ENCODE data around the gene BOK.
"Not testable (repeated sequence)": the region's sequence is repeated elsewhere in the genome, so short reads cannot be mapped to it uniquely, and the experiment has no call there.

BOK gene

DNA sequence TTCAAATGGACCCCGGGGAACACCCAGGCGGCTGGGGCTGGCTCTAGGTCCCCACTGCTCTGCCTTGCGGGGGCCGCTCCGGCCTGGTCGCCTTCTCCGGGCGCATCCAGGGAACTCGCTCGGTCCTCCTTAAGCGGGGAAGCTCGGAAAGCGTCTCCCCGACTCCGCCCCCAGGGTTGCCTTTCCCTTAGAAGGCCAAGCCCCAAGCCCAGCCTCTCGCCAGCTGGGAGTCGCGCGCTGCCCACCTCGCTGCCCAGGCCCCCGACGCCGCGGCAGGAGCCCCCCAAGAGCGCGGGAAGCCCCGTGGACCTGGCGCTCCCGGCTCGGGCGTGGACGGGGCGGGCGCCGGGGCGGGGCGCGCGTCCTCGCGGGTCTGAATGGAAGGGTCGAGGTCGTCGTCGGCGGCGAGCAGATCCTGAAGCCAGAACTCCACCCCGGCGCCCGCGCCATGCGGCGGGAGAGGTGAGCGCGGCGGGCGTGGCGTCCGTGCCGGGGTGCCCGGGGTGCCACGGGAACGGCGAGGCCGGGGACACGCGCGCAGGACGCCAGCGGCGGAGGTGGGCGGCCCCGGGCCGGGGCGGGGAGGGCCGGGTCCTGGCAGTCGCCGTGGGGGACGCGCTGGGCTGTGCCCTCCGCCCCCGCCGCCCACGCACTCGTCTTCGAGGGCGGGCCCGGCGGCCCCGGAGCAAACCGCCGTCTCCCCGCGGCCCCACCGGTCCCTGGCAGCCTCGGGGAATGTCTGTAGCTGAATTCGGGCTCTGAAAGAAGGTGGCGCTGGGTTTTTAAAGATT, at the start of gene BOK:
TSS of gene BOK (plus strand) at position 214 of the 791 bp plus-strand sequence. CDS start 739 bp downstream, outside the sequence.
- peak; percentile 90 for DNase-seq

DNA sequence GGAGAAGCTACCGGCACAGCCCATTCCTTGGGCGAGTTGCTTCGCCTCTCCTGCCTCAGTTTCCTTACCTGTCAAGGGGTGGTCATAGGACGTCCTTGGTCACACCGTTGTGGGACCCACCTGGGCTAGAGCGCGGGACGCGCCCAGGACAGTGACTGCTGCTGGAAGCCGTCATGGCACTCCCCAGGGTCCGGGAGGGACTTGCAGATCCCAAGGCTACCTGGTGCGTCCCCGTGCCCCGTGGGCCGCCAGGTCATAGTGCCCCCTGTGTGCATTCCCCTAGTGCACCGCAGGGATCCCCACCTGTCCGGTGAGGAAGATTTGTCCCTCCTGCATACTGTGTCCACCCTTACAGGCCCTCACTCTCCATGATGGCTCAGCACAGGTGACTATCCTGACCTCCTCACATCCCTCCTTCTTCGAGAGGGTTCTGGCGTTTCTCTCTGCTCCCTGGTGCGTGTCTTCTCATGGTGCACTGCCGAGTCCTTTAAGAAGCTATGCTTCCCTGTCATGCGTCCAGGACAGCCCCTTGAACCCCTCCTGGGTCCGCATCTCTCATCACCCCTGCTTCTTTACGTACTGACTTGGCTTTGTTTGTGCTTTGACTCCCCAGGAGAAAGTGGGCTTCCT, 49.3 kb upstream of the BOK start:
- no peak for DNase-seq

DNA sequence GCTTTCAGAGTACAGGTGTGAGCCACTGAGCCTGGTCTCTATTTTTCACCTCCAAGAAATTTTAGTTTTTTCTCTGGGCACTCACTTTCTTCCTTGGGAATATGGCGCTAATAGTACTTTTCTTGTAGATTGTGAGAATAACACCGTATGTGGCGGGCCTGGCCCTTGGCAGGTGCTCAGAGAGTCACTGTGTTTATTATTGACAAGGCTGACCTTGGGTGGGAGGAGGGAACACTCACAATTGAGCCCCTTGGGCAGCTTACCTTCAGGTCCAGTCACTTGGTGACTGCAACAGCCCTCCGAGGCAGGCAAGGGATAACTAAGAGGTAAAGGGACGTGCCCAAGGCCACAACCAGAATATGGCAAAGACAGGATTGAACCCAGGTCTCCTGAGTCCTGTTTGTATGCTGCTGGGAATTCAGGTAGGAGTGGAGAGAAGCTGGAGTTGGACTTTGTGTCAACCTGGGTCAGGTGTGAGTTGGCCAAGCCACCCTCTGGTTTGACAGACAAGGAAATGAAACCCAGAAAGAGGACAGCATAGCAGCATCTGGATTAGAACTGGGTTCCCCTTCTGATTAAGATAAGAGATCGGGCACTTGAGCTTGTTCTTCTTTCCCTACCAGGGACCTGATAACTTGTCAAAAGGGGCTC, 47.3 kb upstream of the BOK start:
- no peak for DNase-seq

DNA sequence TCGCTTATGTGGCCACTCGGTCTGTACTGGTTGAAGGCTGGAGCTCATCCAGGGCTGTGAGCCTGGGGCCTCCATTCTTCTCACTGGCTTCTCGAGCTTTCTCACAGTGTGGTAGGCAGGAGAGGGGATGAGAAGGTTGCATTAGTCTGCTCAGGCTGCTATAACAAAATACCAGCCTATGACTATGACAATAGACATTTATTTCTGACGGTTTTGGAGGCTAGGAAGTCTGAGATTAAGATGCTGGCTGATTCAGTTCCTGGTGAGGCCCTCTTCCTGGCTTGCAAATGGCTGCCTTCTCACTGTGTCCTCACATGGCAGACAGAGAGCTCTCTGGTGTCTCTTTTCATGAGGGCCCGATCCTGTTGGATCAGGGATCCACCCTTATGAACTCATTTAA, 44.0 kb upstream of the BOK start:
- DNase-seq = no peak

DNA sequence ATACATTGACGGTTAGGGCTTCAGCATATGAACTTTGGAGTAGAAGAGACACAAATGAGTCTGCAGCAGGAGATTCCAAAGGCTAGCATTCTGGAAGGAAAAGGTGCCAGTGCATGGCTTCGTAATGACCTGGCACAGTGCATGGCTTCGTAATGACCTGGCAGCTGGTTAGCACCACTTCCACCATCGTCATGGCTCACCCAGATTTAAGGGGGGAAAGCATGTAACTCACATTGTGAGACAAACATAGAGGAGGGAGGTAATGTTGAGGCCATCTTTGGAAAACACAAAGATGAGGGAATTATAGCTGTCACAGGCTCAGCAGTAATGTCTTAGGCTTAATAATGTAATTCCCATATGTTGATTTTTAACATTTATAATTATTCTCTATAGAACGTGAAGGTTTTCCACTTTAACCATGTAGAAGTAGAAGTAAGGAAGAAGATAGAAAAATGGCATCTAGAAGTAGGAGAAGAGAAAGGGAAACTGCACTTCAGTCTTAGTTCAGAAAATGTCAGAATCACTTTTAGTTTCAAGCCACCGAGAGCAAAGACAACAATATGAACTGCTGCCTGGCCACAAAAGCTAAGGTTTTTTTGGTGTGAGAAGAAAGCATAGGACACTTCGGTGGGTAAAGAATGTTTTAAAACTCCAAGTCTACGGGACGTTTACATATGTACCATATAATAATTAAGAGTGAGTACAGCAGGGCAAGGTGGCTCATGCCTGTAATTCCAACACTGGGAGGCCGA, 43.4 kb upstream of the BOK start:
- DNase-seq = no peak

DNA sequence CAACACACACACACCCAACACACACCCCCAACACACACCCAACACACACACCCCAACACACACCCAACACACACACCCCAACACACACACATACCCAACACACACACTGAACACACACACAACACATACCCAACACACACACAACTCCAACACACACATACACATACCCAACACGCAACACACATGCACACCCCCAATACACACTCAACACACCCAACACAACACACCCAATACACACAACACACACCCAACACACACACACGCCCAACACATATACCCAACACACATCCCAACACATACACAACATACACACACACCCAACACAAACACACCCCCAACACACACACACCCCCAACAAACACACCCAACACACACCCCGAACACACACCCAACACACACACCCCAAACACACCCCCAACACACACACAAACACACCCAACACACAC, 42.0 kb upstream of the BOK start:
- no peak for DNase-seq

DNA sequence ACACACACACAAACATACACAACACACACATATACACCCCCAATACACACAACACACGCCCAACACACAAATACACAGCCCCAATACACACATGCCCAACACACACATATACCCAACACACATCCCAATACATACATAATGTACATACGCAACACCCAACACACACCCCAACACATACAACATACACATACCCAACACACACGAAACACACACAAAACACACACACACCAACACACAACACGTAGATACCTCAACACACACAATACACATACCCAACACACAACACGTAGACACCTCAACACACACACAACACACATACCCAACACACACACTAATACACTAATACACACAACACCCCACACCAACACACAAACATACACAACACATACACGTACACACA, 41.2 kb upstream of the BOK start:
- DNase-seq = no peak

DNA sequence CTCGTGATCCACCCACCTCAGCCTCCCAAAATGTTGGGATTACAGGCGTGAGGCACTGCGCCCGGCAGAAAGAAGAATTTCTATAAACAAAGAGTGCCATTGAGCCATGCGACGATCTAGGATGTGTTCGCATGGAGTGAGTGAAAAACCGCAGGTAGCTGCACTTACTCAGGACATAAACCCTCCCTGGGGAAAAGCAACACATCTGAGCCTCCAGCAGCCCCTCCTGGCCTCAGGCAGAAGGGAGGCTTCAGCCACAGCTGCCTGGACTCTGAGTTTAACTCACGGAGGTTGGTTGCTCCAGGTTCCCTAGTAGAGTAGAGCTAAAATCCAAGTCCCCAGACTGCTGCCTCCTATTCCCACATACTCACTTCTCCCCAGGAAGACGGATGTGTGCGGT, 38.9 kb upstream of the BOK start:
- DNase-seq = no peak

GRCh38 chr2:241522477-241522876, 36.1 kb upstream of the BOK start:
- no peak for DNase-seq

GRCh38 chr2:241525818-241526780, 32.4 kb upstream of the BOK start:
- DNase-seq = not testable (repeated sequence)

DNA sequence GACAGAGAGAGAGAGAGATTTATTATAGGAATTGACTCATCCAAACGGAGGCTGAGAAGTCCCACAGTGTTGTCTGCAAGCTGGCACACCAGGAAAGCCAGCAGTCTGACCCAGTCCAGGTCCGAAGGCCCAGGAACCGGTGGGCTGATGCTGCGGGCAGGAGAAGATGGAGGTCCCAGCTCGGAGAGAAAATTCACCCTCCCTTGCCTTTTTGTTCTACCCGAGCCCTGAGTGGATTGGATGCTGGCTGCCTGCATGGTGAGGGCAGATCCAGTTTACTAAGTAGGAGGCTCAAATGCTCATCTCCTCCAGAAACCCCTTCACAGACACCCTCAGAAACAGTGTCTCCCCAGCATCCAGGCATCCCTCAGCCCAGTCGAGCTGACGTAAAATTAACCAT, 28.0 kb upstream of the BOK start:
- no peak for DNase-seq

DNA sequence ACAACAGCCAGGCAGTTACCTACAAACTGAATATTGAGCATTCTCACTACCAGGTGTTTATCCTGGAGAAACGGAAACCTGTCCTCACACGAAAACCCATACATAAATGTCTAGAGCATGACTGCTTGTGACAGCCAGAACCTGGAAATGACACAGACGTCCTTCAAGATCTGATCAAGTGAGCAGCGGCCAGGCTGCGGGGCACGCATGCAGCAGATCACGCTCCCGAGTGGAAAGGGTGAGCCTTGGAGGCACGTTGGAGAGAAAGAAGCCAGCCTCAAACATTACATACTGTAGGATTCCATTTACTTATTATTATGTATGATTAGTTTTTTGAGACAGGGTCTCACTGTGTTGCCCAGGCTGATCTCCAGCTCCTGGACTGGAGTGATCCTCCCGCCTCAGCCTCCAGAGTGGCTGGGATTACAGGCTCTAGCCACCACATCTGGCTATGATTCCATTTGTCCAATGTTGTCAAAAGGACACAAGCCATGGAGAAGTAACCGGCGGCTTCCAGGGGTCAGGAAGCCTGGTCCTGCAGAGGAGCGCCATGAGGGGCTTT, 27.3 kb upstream of the BOK start:
- no peak for DNase-seq

DNA sequence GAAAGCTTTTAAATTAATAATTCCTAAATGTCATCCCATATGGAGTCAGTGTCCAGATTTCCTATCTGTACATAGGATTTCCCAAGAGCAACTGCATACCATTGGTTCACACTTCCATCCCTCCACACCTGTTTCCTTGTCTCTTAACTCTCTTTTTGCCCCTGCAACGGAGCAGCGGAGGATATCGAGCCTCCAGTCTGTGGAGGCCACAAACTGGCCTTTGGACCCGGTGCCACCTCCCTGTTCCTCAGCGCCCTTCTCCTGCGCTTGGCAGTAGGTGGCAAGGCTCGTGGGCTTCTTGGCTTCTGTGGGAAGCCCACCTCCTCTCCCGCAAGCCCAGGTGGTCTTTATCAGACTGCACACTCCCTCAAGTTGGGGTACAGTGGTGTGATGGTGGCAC, 26.4 kb upstream of the BOK start:
- no peak for DNase-seq

DNA sequence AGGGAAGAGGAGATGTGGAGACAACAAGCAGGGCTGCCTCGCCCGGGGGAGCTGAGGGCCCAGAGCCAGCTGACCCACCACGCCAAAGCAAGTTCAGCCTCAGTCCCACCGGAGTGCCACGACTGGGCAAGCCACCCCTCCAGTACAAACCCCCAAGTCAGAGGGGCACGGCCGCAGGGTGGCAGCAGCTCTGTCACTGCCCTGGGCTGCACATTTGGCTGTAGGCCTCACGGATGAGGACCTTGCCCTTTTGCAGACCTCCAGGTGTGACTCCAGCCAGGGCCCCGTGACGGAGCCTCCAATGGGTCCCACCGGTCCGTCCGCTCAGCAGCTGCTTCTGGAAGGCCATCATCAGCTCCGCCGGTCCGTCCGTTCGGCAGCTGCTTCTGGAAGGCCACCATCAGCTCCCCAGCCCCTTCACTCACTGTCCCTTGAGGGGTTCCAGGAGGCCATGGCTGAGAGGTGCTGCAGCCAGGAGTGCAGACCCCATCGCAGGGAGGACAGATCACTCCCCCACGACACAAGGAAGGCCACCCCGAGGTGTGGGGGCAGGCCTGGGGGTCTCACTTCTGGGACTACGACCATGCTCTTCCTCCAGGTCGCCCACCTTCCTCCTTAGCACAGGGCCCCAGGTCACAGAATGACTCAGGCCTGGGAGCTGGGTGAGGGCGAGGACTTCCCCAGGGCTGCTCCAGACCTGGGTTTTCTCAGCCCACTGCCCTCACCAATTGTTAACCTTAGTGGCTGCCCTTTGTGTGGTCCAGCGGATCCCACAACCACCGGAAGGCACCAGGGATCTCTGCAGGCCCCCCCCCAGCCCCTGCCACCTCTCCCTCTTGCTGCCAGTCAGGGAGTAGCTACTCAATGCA, 25.6 kb upstream of the BOK start:
- no peak for DNase-seq

- no peak for DNase-seq
Measured at GRCh38 chr2:241534293-241534692, 24.3 kb upstream of the BOK start.

- no peak for DNase-seq
Measured at GRCh38 chr2:241534701-241535375, 23.7 kb upstream of the BOK start.

GRCh38 chr2:241535871-241536655, 22.5 kb upstream of the BOK start:
- DNase-seq = no peak

DNA sequence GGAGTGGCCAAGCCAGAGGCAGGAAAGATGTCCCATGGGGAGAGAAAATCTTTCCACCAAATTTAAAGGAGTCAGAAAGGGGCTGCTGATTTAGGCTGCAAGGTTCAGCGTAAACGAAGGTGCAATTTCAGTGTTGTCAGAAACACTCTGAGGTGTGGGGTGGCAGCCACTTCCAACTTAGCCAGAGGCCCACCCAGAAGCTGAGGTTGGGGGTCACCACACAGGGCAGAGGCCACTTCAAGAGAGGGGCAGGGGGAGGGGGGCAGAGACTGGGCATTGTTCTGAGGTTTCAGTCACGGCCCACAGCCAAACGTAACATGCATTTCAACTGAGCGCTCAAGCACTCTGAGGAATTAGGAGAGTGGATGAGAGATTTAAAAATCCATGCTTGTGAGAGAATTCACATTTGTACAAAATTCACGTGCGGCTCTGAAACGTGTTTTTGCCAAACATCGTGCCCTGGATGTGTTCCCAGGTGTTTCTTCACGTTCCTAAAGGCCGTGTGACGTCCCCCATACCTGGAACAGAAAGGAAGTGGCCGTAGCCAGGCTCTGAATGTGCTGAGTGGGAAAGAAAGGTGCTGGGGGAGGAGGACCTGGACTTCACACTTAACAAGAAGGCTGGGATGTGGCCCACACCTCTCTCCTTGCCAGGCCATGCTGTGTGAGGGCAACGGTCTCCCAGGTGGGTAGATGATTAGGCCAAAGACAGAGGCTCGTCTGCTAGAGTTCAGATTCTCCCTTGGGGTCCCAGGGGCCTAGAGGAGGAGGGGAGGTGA, 19.5 kb upstream of the BOK start:
- DNase-seq = no peak

All from islet precursor cell (in vitro differentiated cells).